GM04504 (cell line): ENCODE measurements around the gene VAV2.
"Not testable (repeated sequence)": the region's sequence is repeated elsewhere in the genome, so short reads cannot be mapped to it uniquely, and the experiment has no call there.

ENCODE experiments used
- DNase-seq: peaks from one replicate; pipeline ENCODE4 v3.0.0-alpha.2; 2012; ENCODE audit warnings: low read depth

The VAV2 gene

GRCh38 chr9:133779516-133780403, 212.4 kb downstream of the VAV2 start:
- DNase-seq = no peak

DNA sequence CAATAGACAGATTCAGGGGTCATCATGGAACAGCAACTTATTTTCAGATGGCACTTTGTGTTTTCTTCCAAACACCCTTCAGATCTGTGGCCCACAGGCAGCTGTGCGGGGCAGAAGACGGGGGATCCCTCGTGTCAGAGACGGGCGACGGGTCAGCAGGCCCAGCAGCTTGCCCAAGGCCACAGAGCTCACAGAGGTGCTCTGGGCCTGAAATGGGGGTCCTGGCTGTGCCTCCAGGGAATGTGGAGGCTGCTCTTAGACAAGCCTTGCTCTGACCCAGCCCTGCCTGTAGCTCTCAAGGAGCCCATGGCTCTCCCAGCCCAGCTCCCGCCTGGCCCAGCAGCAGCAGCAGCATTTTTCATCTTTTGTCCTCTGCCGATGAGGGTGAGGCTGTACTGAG, 213.0 kb downstream of the VAV2 start:
- DNase-seq = no peak

- DNase-seq = no peak
Measured at GRCh38 chr9:133778336-133779013, 213.6 kb downstream of the VAV2 start.

DNA sequence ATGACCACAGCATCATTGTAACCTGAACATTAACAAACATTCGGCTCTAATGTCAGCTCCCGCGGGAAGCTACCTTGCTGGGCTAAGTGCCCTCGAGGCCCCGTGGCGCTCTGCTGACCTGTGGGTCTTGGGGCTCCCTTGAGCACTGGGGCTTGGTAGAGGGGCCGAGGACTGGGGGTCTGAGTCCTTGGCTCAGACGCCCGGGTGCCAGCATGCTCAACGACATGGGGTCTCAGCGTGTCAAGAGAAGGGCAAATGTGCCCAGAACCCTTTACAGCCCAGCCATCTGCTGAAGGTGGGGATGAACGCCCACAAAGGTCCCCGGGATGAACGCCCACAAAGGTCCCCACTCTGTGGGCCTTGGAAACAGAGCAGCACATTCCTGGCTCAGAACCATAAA, 214.3 kb downstream of the VAV2 start:
- no peak for DNase-seq

DNA sequence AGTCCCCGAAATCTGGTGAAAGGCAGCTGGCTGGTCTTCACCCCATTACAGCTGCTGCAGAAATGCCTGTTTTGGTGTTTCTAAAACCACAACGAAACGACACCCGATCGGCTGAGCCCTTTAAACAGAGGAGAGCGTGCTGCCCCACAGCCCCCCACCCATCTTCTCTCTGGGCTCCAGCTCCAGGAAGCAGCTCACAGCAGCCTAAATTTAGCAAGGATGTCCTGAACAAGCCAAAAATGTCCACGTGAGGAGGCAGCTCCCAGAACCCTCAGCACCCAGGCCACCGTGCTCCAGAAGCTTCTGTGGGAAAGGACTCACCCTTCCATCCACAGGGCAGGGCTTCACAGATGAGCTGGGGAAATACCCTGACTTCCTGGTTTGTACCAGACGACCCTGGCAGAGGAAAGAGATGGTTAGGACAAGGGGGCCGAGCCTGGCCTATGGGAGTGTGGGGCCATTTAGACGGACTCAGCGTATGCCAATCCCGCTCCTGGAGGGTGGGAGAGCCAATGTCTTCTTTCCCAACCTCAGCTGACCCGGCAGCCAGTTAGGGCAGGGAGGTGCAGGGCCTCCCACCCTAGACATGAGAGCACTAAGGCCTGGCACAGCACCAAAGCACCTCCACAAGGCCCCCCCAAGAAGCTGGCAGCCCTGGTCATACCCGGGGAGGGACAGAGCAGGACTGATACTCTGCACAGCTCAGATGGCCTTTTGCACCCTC, 214.9 kb downstream of the VAV2 start:
- no peak for DNase-seq

GRCh38 chr9:133775951-133776905, 215.9 kb downstream of the VAV2 start:
- no peak for DNase-seq

GRCh38 chr9:133775291-133775690, 216.8 kb downstream of the VAV2 start:
- no peak for DNase-seq

- DNase-seq = no peak
Measured at GRCh38 chr9:133774799-133775198, 217.3 kb downstream of the VAV2 start.

DNA sequence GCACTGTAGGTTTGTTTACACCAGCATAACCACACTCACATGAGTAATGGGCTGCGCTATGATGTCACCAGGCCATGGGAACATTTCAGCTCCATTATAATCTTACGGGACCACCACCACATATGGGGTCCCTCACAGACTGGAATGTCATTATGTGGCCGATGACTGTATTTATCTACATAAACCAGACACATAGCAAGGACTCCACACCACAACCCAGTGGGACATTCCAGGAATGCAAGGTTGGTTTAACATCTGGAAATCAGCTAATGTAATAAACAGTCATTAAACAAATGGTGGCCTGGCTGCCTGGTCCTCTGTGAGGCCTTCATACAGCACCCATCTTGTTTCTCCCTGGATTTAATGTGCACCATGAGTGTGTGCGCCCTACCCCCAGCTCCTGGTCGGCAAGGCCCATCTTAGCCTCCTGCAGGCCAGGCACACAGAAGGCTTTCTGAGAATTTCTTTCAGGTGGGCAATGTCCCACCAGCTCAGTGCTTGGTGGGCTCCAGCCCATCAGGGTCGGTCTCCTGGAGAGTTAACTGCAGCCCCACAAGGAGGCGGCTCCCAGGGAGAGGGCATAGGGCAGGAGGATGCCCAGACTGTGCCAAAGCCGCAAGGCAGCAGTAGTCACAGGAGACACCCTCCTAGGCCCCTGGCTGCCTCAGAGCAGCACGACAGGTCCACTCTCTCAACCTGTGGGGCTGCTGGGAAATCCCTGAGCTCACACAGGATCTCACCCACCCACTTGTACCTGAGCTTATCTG, 218.1 kb downstream of the VAV2 start:
- DNase-seq = no peak

GRCh38 chr9:133772581-133772980, 219.5 kb downstream of the VAV2 start:
- DNase-seq = no peak

GRCh38 chr9:133771486-133772482, 220.3 kb downstream of the VAV2 start:
- DNase-seq = no peak

DNA sequence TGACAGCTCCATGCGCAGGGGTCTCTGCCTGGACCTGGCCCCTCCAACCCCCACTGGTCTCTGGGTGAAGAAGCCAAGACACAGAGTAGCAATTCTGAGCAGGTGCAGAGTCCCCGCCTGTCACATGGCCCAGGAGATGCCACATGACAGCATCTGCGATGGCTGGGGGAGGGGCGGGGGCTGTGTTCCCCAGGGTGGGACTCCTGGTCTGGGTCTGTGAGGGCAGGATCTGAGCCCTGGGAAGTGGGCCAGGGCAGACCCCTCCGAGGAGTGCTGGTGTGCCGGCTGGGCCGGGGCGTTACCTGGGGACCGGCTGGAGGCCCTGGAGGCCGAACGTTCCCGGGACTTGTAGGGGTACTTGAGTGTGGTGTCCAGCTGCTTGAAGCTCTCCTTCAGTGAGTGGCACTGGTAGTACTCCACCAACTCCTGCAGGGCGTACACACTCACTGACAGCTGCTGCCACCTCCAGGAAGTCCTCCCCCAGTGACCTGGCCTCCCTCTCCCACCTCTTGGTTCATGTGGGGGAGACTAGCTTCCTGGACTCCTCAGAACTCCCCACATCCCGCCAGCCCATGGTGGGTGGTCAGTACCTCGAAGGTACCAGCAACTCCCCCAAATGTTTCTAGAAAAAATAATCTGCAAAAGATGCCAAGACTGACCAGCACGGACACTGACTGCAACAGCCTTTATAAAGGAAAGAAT, 221.9 kb downstream of the VAV2 start:
- DNase-seq = no peak

GRCh38 chr9:133769511-133770075, 222.5 kb downstream of the VAV2 start:
- DNase-seq = no peak

GRCh38 chr9:133768859-133769510, 223.1 kb downstream of the VAV2 start:
- no peak for DNase-seq

GRCh38 chr9:133768371-133768858, 223.7 kb downstream of the VAV2 start:
- DNase-seq = no peak

GRCh38 chr9:133767625-133768024, 224.5 kb downstream of the VAV2 start:
- no peak for DNase-seq

DNA sequence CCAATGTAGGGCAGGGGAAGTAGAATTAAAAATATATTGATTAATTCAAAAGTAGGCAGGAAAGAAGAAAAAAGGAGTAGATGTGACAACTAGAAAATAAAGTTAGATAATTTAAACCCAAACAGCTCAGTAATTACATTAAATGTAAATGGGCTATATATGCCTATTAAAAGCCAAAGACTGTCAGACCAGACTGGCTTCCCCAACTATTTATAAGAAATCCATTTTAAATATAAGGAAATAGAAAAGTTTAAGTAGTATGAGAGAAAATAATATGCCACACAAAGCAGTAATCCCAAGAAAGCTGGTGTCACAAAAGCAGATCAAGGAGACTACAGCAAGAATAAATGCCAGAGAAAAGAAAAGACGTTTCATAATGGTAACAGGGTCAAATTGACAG, 225.1 kb downstream of the VAV2 start:
- DNase-seq = no peak

GRCh38 chr9:133766234-133766633, 225.9 kb downstream of the VAV2 start:
- not testable (repeated sequence) for DNase-seq
